Medulla oblongata (tissue), 1 donor: ENCODE measurements around the gene GRM8.

Experiments
- DNase-seq: peaks from one replicate; pipeline ENCODE4 v3.0.0-alpha.2; 2015; ENCODE audit errors: extremely low spot score

The GRM8 gene

GRCh38 chr7:126436213-126436868, 816.4 kb downstream of the GRM8 start:
- DNase-seq = no peak

- DNase-seq = no peak
Observed at GRCh38 chr7:126426652-126427051, 826.1 kb downstream of the GRM8 start.

GRCh38 chr7:126424985-126425384, 827.8 kb downstream of the GRM8 start:
- no peak for DNase-seq

GRCh38 chr7:126419047-126419446, 833.7 kb downstream of the GRM8 start:
- DNase-seq = no peak

GRCh38 chr7:126411821-126412383, 840.8 kb downstream of the GRM8 start:
- DNase-seq = no peak

GRCh38 chr7:126411032-126411820, 841.5 kb downstream of the GRM8 start:
- DNase-seq = no peak

- DNase-seq = no peak
Observed at GRCh38 chr7:126403040-126403439, 849.7 kb downstream of the GRM8 start.

GRCh38 chr7:126401918-126402317, 850.8 kb downstream of the GRM8 start:
- no peak for DNase-seq

- no peak for DNase-seq
Observed at GRCh38 chr7:126398851-126399529, 853.8 kb downstream of the GRM8 start.

GRCh38 chr7:126398285-126398684, 854.5 kb downstream of the GRM8 start:
- DNase-seq = no peak

GRCh38 chr7:126394406-126394805, 858.3 kb downstream of the GRM8 start:
- no peak for DNase-seq
